GM12878 (cell line): ENCODE measurements around the gene UVRAG. TPM values are rescaled to one million over a fixed set of nuclear protein-coding genes. Genes with fewer than 3 reads are reported as not detected.

Experiments
- ATAC-seq: fragments of 200-7000 bp; cut with Tn5 transposase; 3 replicates; pipeline ENCODE4 v1.9.1; 2020; ENCODE audit warnings: mild to moderate bottlenecking, moderate library complexity
- BruUV-seq: library from RNA; stranded (reverse); fragments of 400-500 nt; replicated peaks from 2 replicates; lab custom pipeline; 2021; lab: Mats Ljungman, UMichigan
- CTCF ChIA-PET: fragments of 300-600 bp; sonication (Branson Sonifier 250); formaldehyde crosslinking; extraction: SDS; loops from one replicate; lab custom pipeline; 2021; ENCODE audit warnings: inconsistent platforms; lab: Yijun Ruan, JAX
- POLR2A ChIA-PET: fragments of 350-600 bp; formaldehyde crosslinking; extraction: SDS; loops from one replicate; lab custom pipeline; 2021; ENCODE audit warnings: inconsistent platforms; lab: Charles Lee
- RAD21 ChIA-PET: fragments of 300-600 bp; sonication (Branson Sonifier 250); formaldehyde crosslinking; loops from one replicate; lab custom pipeline; 2023; ENCODE audit warnings: antibody characterized with exemption; ENCODE audit not compliant: unreplicated experiment; lab: Charles Lee
- SMC1A ChIA-PET: fragments of 300-600 bp; sonication (Branson Sonifier 250); formaldehyde crosslinking; loops from one replicate; lab custom pipeline; 2023; ENCODE audit not compliant: unreplicated experiment, uncharacterized antibody; lab: Charles Lee
- DNase-seq: peaks from one replicate; pipeline ENCODE4 v3.0.0-alpha.2; 2011; ENCODE audit warnings: low read depth, low spot score
- FAIRE-seq: peaks from 3 replicates; lab custom pipeline; 2011; peaks lifted over from hg19 to GRCh38; lab: Jason Lieb, UNC
- H2AFZ ChIP-seq: 2 replicates; pipeline ENCODE4 v1.6.0; 2011; ENCODE audit warnings: low read depth, low read length, control low read depth; ENCODE audit not compliant: control insufficient read depth
- H3K27ac ChIP-seq: 2 replicates; pipeline ENCODE4 v1.5.1; 2011; ENCODE audit warnings: control low read depth; ENCODE audit not compliant: control insufficient read depth, insufficient read depth
- H3K27me3 ChIP-seq, 2 experiments: replicated peaks in 1 of 2; 2 replicates each; pipeline versions ENCODE4 v1.6.0 to v1.6.1; 2011; ENCODE audit warnings: low read length in 1 of 2; ENCODE audit not compliant: control insufficient read depth in 2 of 2, insufficient read depth in 2 of 2
- H3K36me3 ChIP-seq, 2 experiments: 2 replicates each; pipeline ENCODE4 v1.5.1; 2011; ENCODE audit warnings: low read length in 1 of 2; ENCODE audit not compliant: control insufficient read depth in 2 of 2, insufficient read depth in 2 of 2
- H3K4me1 ChIP-seq: 2 replicates; pipeline ENCODE4 v1.6.1; 2011; ENCODE audit warnings: mild to moderate bottlenecking, low read length, moderate library complexity, mixed read lengths; ENCODE audit not compliant: control insufficient read depth, insufficient read depth
- H3K4me2 ChIP-seq: 2 replicates; pipeline ENCODE4 v1.6.0; 2011; ENCODE audit warnings: control low read depth; ENCODE audit not compliant: control insufficient read depth, insufficient read depth
- H3K4me3 ChIP-seq: fragments of 200-600 bp; sonication (generic); 2 replicates; pipeline ENCODE4 v1.5.1; 2016
- H3K79me2 ChIP-seq: 2 replicates; pipeline ENCODE4 v1.6.0; 2011; ENCODE audit warnings: low read length; ENCODE audit not compliant: control insufficient read depth, insufficient read depth
- H3K9ac ChIP-seq: 2 replicates; pipeline ENCODE4 v1.8.0; 2011; ENCODE audit warnings: low read length, control low read depth, mixed read lengths; ENCODE audit not compliant: control insufficient read depth, insufficient read depth
- H3K9me3 ChIP-seq: replicated peaks from 3 replicates; pipeline ENCODE4 v1.5.1; 2011; ENCODE audit warnings: mild to moderate bottlenecking, low read length; ENCODE audit not compliant: control insufficient read depth, insufficient read depth
- H4K20me1 ChIP-seq: 2 replicates; pipeline ENCODE4 v1.6.0; 2011; ENCODE audit not compliant: control insufficient read depth, insufficient read depth
- CHD2 ChIP-seq: IDR thresholded peaks from 2 replicates; pipeline ENCODE4 v1.6.1; 2011; ENCODE audit warnings: low read depth, low read length, improper control_type of control experiment, borderline replicate concordance
- KDM1A ChIP-seq: fragments of 200-600 bp; sonication (generic); IDR thresholded peaks from 2 replicates; pipeline ENCODE4 v1.6.1; 2016; ENCODE audit warnings: borderline replicate concordance
- MTA2 ChIP-seq: fragments of 450-650 bp; IDR thresholded peaks from 2 replicates; pipeline ENCODE4 v1.6.1; 2016; ENCODE audit warnings: low read depth, mild to moderate bottlenecking, moderate library complexity
- NBN ChIP-seq: fragments of 450-650 bp; IDR thresholded peaks from 2 replicates; pipeline ENCODE4 v1.6.1; 2016
- PAX8 ChIP-seq: fragments of 450-650 bp; IDR thresholded peaks from 2 replicates; pipeline ENCODE4 v1.6.1; 2017; ENCODE audit warnings: mild to moderate bottlenecking, moderate library complexity
- RAD21 ChIP-seq: IDR thresholded peaks from 2 replicates; pipeline ENCODE4 v1.6.1; 2011; ENCODE audit warnings: mild to moderate bottlenecking, low read depth, low read length, moderate library complexity; ENCODE audit not compliant: insufficient read depth
- SKIL ChIP-seq: fragments of 450-650 bp; IDR thresholded peaks from 2 replicates; pipeline ENCODE4 v1.6.1; 2017; ENCODE audit warnings: mild to moderate bottlenecking, low read depth, inconsistent platforms; ENCODE audit not compliant: poor library complexity, severe bottlenecking
- TAF1 ChIP-seq: IDR thresholded peaks from 2 replicates; pipeline ENCODE4 v1.6.1; 2011; ENCODE audit warnings: mild to moderate bottlenecking, low read depth, low read length, borderline replicate concordance
- TBL1XR1 ChIP-seq: IDR thresholded peaks from 2 replicates; pipeline ENCODE4 v1.6.1; 2012; ENCODE audit warnings: low read depth, low read length, improper control_type of control experiment
- TCF3 ChIP-seq: IDR thresholded peaks from 2 replicates; pipeline ENCODE4 v1.6.1; 2012; ENCODE audit warnings: low read depth, mild to moderate bottlenecking, low read length, borderline replicate concordance; ENCODE audit not compliant: insufficient read depth
- ZNF24 ChIP-seq: fragments of 450-650 bp; IDR thresholded peaks from 2 replicates; pipeline ENCODE4 v1.6.1; 2017; ENCODE audit warnings: antibody characterized with exemption, mild to moderate bottlenecking
- ZNF274 ChIP-seq: IDR thresholded peaks from one replicate; pipeline ENCODE4 v1.8.0; 2011; ENCODE audit not compliant: insufficient read length, insufficient read depth
- WGBS: methylation state at CpG from one replicate; pipeline ENCODE4 v1.1.6; 2016; ENCODE audit warnings: low lambda C conversion rate; ENCODE audit not compliant: insufficient replicate concordance, insufficient coverage; ENCODE audit errors: missing lambda C conversion rate; 5-methylcytosine and 5-hydroxymethylcytosine counted together
- in situ Hi-C: fragments of 300-500 bp; cut with MboI; formaldehyde crosslinking; loops from 9 replicates; pipeline ENCODE4 v1.14.3; 2018; ENCODE audit warnings: mixed read lengths
- intact Hi-C: fragments of 100-400 bp; cut with micrococcal nuclease; formaldehyde crosslinking; loops from one replicate; pipeline ENCODE4 v1.14.2; 2022; ENCODE audit not compliant: unreplicated experiment
- polyA plus RNA-seq, 11 experiments: library from polyadenylated mRNA; depleted of rRNA in 4 of 11; unstranded in 6 of 11; stranded (reverse) in 5 of 11; fragments of >200 nt; fragmentation: Nextera tagmentation in 4 of 11; fragmentation: Illumina TruSeq in 1 of 11; extraction: Ambion mirVana in 4 of 11; extraction: Trizol in 1 of 11; gene quantifications; 1 replicate in 1 of 11; 2 replicates in 10 of 11; pipeline versions ENCODE4 v1.2.1 to v1.2.3, GENCODE V29; 2011 to 2016; ENCODE audit warnings: inconsistent platforms in 2 of 11, missing spikeins in 2 of 11, low read depth in 1 of 11
- total RNA-seq, 4 experiments: library from RNA; depleted of rRNA in 3 of 4; stranded (reverse); fragments of >200 nt in 3 of 4; fragmentation: Illumina TruSeq in 1 of 4; extraction: Trizol in 1 of 4; gene quantifications; 2 replicates each; pipeline versions ENCODE4 v1.2.1 to v1.2.3, GENCODE V29; 2013 to 2021

Gene UVRAG
- total and polyA plus RNA-seq, 10 of the 15 experiments (the other 5 are each of a cell fraction or from before 2014, with no cell fraction given) = 7.0 to 43.4 (median 37.0) TPM

- intact Hi-C loops (no loop called here), in situ Hi-C loops (no loop called here)
- no peak for DNase-seq
- Histone ChIP-seq H3K9me3 (no peaks in the 10 kb centered on the region), H3K4me1 (no peaks in the 10 kb centered on the region), H3K4me3 (no peak overlapping the region), H3K27ac (no peak overlapping the region), H3K9ac (no peak overlapping the region), H2AFZ (no peak overlapping the region), H3K27me3 (no peaks in the 10 kb centered on the region), H3K79me2 (no peaks in the 10 kb centered on the region), H3K36me3 (peaks cover 2 to 9% of the 10 kb centered on the region in 2 experiments), H4K20me1 (no peaks in the 10 kb centered on the region), H3K4me2 (no peak overlapping the region)
- no peak for ATAC-seq
- FAIRE-seq = no peak
- 83% methylated on average over 7 of the region's 7 CpGs for WGBS
- ChIA-PET POLR2A (no interaction called here), SMC1A (interaction anchor here (1.7 to 1.8 kb wide), 2 partner anchors 10 to 45 kb away, joined by 4 to 5 read pairs; no protein-coding TSS in a partner anchor), RAD21 (no interaction called here), CTCF (no interaction called here)
- no TSS peak for BruUV-seq
- TF ChIP-seq TBL1XR1 (no peak), NBN (no peak), ZNF24 (no peak), RAD21 (no peak), TAF1 (no peak), KDM1A (no peak), TCF3 (no peak), PAX8 (no peak), ZNF274 (no peak), MTA2 (no peak), SKIL (no peak), CHD2 (no peak)
These were observed 268.8 kb downstream of the UVRAG start for GRCh38 chr11:76083563-76084451.
